SK-N-SH (cell line): ENCODE results near the gene MED19. TPM values are rescaled to one million over a fixed set of nuclear protein-coding genes. Genes with fewer than 3 reads are reported as not detected.

Source experiments
- CTCF ChIA-PET: fragments of 300-600, 350-600 bp; formaldehyde crosslinking; extraction: SDS; loops from one replicate; lab custom pipeline; 2021; lab: Yijun Ruan, JAX
- POLR2A ChIA-PET: fragments of 350-600 bp; sonication (Branson Sonifier 250); formaldehyde crosslinking; extraction: SDS; loops from one replicate; lab custom pipeline; 2020; ENCODE audit warnings: antibody characterized with exemption, inconsistent platforms; lab: Yijun Ruan, JAX
- DNase-seq: peaks from one replicate; pipeline ENCODE4 v3.0.0; 2012
- H2AFZ ChIP-seq: fragments of 200-600 bp; sonication (generic); 2 replicates; pipeline ENCODE4 v1.8.1; 2016; ENCODE audit warnings: antibody characterized with exemption, mild to moderate bottlenecking, low read depth
- H3F3A ChIP-seq: fragments of 200-600 bp; sonication (generic); replicated peaks from 2 replicates; pipeline ENCODE3; 2016; ENCODE audit warnings: antibody characterized with exemption, mild to moderate bottlenecking; ENCODE audit not compliant: insufficient read depth
- H3K27ac ChIP-seq, 2 experiments: fragments of 200-500 bp in 1 of 2; fragments of 200-600 bp in 1 of 2; sonication (Bioruptor generic) in 1 of 2; sonication (generic), shearing (Covaris generic) in 1 of 2; 2 replicates each; pipeline versions ENCODE4 v1.5.1 to v1.6.1; 2014 to 2016; ENCODE audit warnings: low read depth in 2 of 2, inconsistent platforms in 1 of 2, low read length in 1 of 2, mild to moderate bottlenecking in 1 of 2, mixed read lengths in 1 of 2
- H3K27me3 ChIP-seq: fragments of 200-600 bp; sonication (generic), shearing (Covaris generic); 2 replicates; pipeline ENCODE4 v1.6.1; 2016; ENCODE audit warnings: mixed run types; ENCODE audit not compliant: insufficient read depth
- H3K36me3 ChIP-seq, 2 experiments: fragments of 200-500 bp in 1 of 2; fragments of 200-600 bp in 1 of 2; sonication (Bioruptor generic) in 1 of 2; sonication (generic) in 1 of 2; replicated peaks in 1 of 2; 2 replicates each; pipeline versions ENCODE3 to v1.5.1; 2014 to 2016; ENCODE audit warnings: low read length in 1 of 2, mild to moderate bottlenecking in 1 of 2; ENCODE audit not compliant: insufficient read depth in 2 of 2, control insufficient read depth in 1 of 2
- H3K4me1 ChIP-seq, 2 experiments: fragments of 200-500 bp in 1 of 2; fragments of 200-600 bp in 1 of 2; sonication (Bioruptor generic) in 1 of 2; sonication (generic), shearing (Covaris generic) in 1 of 2; 2 replicates each; pipeline versions ENCODE4 v1.5.1 to v1.6.1; 2014 to 2016; ENCODE audit warnings: low read depth in 1 of 2, low read length in 1 of 2, mixed run types in 1 of 2; ENCODE audit not compliant: insufficient read depth in 2 of 2, control insufficient read depth in 1 of 2
- H3K4me2 ChIP-seq: fragments of 200-600 bp; sonication (generic), shearing (Covaris generic); 2 replicates; pipeline ENCODE4 v1.6.1; 2017; ENCODE audit warnings: mixed run types
- H3K4me3 ChIP-seq, 2 experiments: fragments of 200-500 bp in 1 of 2; fragments of 200-600 bp in 1 of 2; sonication (Bioruptor generic) in 1 of 2; sonication (generic), shearing (Covaris generic) in 1 of 2; 2 replicates each; pipeline versions ENCODE4 v1.5.1 to v1.8.1; 2014 to 2016; ENCODE audit warnings: low read depth in 2 of 2, inconsistent platforms in 1 of 2, low read length in 1 of 2, mild to moderate bottlenecking in 1 of 2, mixed read lengths in 1 of 2, moderate library complexity in 1 of 2
- H3K79me2 ChIP-seq: fragments of 200-600 bp; sonication (generic); 2 replicates; pipeline ENCODE4 v1.8.1; 2017; ENCODE audit warnings: mild to moderate bottlenecking; ENCODE audit not compliant: insufficient read depth
- H3K9ac ChIP-seq: fragments of 200-600 bp; sonication (generic); 2 replicates; pipeline ENCODE4 v1.6.1; 2017; ENCODE audit warnings: mixed run types
- H3K9me2 ChIP-seq: fragments of 200-600 bp; sonication (generic); 2 replicates; pipeline ENCODE4 v1.6.1; 2017; ENCODE audit warnings: mixed run types
- H3K9me3 ChIP-seq: fragments of 200-600 bp; sonication (generic); 2 replicates; pipeline ENCODE4 v1.6.1; 2017; ENCODE audit warnings: mixed run types, mild to moderate bottlenecking, moderate library complexity
- H4K20me1 ChIP-seq: fragments of 200-600 bp; sonication (generic); 2 replicates; pipeline ENCODE4 v1.6.1; 2017; ENCODE audit warnings: mild to moderate bottlenecking, mixed run types; ENCODE audit not compliant: insufficient read depth
- CTCF ChIP-seq: fragments of 200-600 bp; sonication (generic); IDR thresholded peaks from 2 replicates; pipeline ENCODE4 v1.6.1; 2017; ENCODE audit warnings: antibody characterized with exemption, mild to moderate bottlenecking, moderate library complexity
- ELF1 ChIP-seq: IDR thresholded peaks from 2 replicates; pipeline ENCODE4 v1.4.0; 2012
- EZH2phosphoT487 ChIP-seq: fragments of 200-600 bp; sonication (generic); IDR thresholded peaks from 2 replicates; pipeline ENCODE4 v1.6.1; 2017; ENCODE audit warnings: low read depth, mixed run types, mild to moderate bottlenecking, antibody characterized with exemption, moderate library complexity, borderline replicate concordance
- FOSL2 ChIP-seq: IDR thresholded peaks from 2 replicates; pipeline ENCODE4 v1.4.0; 2012; ENCODE audit warnings: low read depth, mild to moderate bottlenecking, moderate library complexity, borderline replicate concordance
- IRF3 ChIP-seq: fragments of 150-350 bp; IDR thresholded peaks from 2 replicates; pipeline ENCODE4 v1.6.1; 2016; ENCODE audit warnings: mild to moderate bottlenecking, low read depth, low read length
- JUND ChIP-seq: IDR thresholded peaks from 2 replicates; pipeline ENCODE4 v1.4.0; 2012
- NRF1 ChIP-seq: IDR thresholded peaks from 2 replicates; pipeline ENCODE4 v1.6.1; 2012; ENCODE audit warnings: low read depth, mild to moderate bottlenecking, low read length
- POLR2AphosphoS5 ChIP-seq: IDR thresholded peaks from 2 replicates; pipeline ENCODE4 v1.6.1; 2012; ENCODE audit warnings: low read depth, low read length
- RAD21 ChIP-seq: IDR thresholded peaks from 2 replicates; pipeline ENCODE4 v1.6.1; 2012; ENCODE audit warnings: mild to moderate bottlenecking, low read length
- REST ChIP-seq: IDR thresholded peaks from 2 replicates; pipeline ENCODE4 v1.6.1; 2012; ENCODE audit warnings: mild to moderate bottlenecking, low read depth, low read length, moderate library complexity
- SIN3A ChIP-seq: IDR thresholded peaks from 2 replicates; pipeline ENCODE4 v1.6.1; 2012; ENCODE audit warnings: low read depth, mild to moderate bottlenecking, low read length, moderate library complexity, borderline replicate concordance
- SMC3 ChIP-seq: IDR thresholded peaks from 2 replicates; pipeline ENCODE4 v1.6.1; 2012; ENCODE audit warnings: low read depth, low read length, improper control_type of control experiment
- WGBS: methylation state at CpG from one replicate; pipeline ENCODE4 v1.1.6; 2017; ENCODE audit warnings: low lambda C conversion rate; 5-methylcytosine and 5-hydroxymethylcytosine counted together
- polyA plus RNA-seq, 3 experiments: library from polyadenylated mRNA; depleted of rRNA; stranded (reverse); fragments of >200 nt; gene quantifications; 2 replicates each; pipeline ENCODE4 v1.2.3, GENCODE V29; 2012
- TF ChIP-seq, protein P1 (sequence below): IDR thresholded peaks from 2 replicates; pipeline ENCODE4; 2012

MED19 gene
- polyA plus RNA-seq, 1 of the 3 experiments (the other 2 are of a cell fraction) = 38.7 TPM

GRCh38 chr11:57729479-57729878 is 17.5 kb upstream of the MED19 start:
- POLR2A ChIA-PET = interaction anchor here (1.0 kb wide), 1 partner anchor 12 kb away, joined by 5 read pairs; the partner anchor contains the start of gene SELENOH
- TF ChIP-seq ELF1 (no peak), NRF1 (no peak), FOSL2 (no peak), EZH2phosphoT487 (no peak), CTCF (no peak), SIN3A (no peak), SMC3 (no peak), JUND (no peak), IRF3 (no peak), RAD21 (no peak)
- TF ChIP-seq, protein P1, sequence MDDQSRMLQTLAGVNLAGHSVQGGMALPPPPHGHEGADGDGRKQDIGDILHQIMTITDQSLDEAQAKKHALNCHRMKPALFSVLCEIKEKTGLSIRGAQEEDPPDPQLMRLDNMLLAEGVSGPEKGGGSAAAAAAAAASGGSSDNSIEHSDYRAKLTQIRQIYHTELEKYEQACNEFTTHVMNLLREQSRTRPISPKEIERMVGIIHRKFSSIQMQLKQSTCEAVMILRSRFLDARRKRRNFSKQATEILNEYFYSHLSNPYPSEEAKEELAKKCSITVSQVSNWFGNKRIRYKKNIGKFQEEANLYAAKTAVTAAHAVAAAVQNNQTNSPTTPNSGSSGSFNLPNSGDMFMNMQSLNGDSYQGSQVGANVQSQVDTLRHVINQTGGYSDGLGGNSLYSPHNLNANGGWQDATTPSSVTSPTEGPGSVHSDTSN = no peak

GRCh38 chr11:57728829-57729228 is 16.8 kb upstream of the MED19 start:
- CTCF ChIA-PET = interaction anchor here (1.5 kb wide), 1 partner anchor 72 kb away, joined by 5 read pairs; no protein-coding TSS in a partner anchor
- H3K9ac ChIP-seq = no peak overlapping the region
- no peaks in the 10 kb centered on the region for H3K27me3 ChIP-seq
- DNase-seq = no peak
- 83% methylated on average over 7 of the region's 7 CpGs for WGBS
- peaks cover 95% of the 10 kb centered on the region for H3K79me2 ChIP-seq
- H2AFZ ChIP-seq = no peak overlapping the region
- 0 out of 2 replicates have a peak, but pooled peaks cover 5% of the 10 kb centered on the region for H4K20me1 ChIP-seq
- H3K27ac ChIP-seq = no peak overlapping the region
- peaks cover 6% of the 10 kb centered on the region for H3F3A ChIP-seq
- no peaks in the 10 kb centered on the region for H3K9me2 ChIP-seq
- H3K4me3 ChIP-seq = no peak overlapping the region
- no peak for TF ChIP-seq REST
- TF ChIP-seq POLR2AphosphoS5 = no peak
- TF ChIP-seq SMC3 = no peak
- H3K9me3 ChIP-seq = no peaks in the 10 kb centered on the region
- H3K4me2 ChIP-seq = no peak overlapping the region
- peaks cover 5 to 6% of the 10 kb centered on the region in 2 experiments for H3K36me3 ChIP-seq
- POLR2A ChIA-PET = no interaction called here
- no peaks in the 10 kb centered on the region for H3K4me1 ChIP-seq

More at GRCh38 chr11:57729479-57729878, 17.5 kb upstream of the MED19 start:
- H3K9me3 ChIP-seq = no peaks in the 10 kb centered on the region
- no peak overlapping the region for H2AFZ ChIP-seq
- no peak overlapping the region for H3K27ac ChIP-seq
- DNase-seq = no peak
- 0 out of 2 replicates have a peak, but pooled peaks cover 5% of the 10 kb centered on the region for H4K20me1 ChIP-seq
- WGBS = 97% methylated on average over 7 of the region's 7 CpGs
- H3K9ac ChIP-seq = no peak overlapping the region
- peaks cover 95% of the 10 kb centered on the region for H3K79me2 ChIP-seq
- peaks cover 4 to 5% of the 10 kb centered on the region in 2 experiments for H3K36me3 ChIP-seq
- no peak overlapping the region for H3K4me3 ChIP-seq
- H3F3A ChIP-seq = peaks cover 6% of the 10 kb centered on the region
- CTCF ChIA-PET = interaction anchor here (1.0 kb wide), 1 partner anchor 19 kb away, joined by 3 read pairs; no protein-coding TSS in a partner anchor
- no peak overlapping the region for H3K4me2 ChIP-seq
- H3K9me2 ChIP-seq = no peaks in the 10 kb centered on the region
- no peaks in the 10 kb centered on the region for H3K27me3 ChIP-seq
- no peaks in the 10 kb centered on the region for H3K4me1 ChIP-seq
